Activated CD8-positive, alpha-beta T cell treated with anti-CD3 and anti-CD28 coated beads for 36 hours (primary cell): Measurements from ENCODE around the gene TRMO. TPM values are rescaled to one million over a fixed set of nuclear protein-coding genes. Genes with fewer than 3 reads are reported as not detected.
"Not testable (repeated sequence)": the region's sequence is repeated elsewhere in the genome, so short reads cannot be mapped to it uniquely, and the experiment has no call there.

Source experiments
- ATAC-seq: fragments of 200-7000 bp; cut with Tn5 transposase; one replicate; pipeline ENCODE4 v1.10.0; 2021; ENCODE audit warnings: mild to moderate bottlenecking, moderate library complexity
- CTCF ChIA-PET: fragments of 350-600 bp; sonication (Branson Sonifier 250); formaldehyde crosslinking; loops from one replicate; lab custom pipeline; 2021; ENCODE audit warnings: antibody characterized with exemption; lab: Charles Lee
- POLR2A ChIA-PET: fragments of 350-600 bp; sonication (Branson Sonifier 250); formaldehyde crosslinking; loops from one replicate; lab custom pipeline; 2021; ENCODE audit warnings: antibody characterized with exemption; lab: Charles Lee
- DNase-seq: peaks from one replicate; pipeline ENCODE4 v3.0.0-alpha.2; 2020
- H3K27ac Mint-ChIP-seq: one replicate; pipeline ENCODE4 v1.8.0; 2021; ENCODE audit warnings: mild to moderate bottlenecking, mixed read lengths
- H3K27me3 Mint-ChIP-seq: one replicate; pipeline ENCODE4 v1.8.0; 2021; ENCODE audit warnings: mixed read lengths
- H3K36me3 Mint-ChIP-seq: one replicate; pipeline ENCODE4 v1.8.0; 2021; ENCODE audit warnings: low read depth, mixed read lengths
- H3K4me1 Mint-ChIP-seq: one replicate; pipeline ENCODE4 v1.8.0; 2021; ENCODE audit warnings: low read depth, mixed read lengths
- H3K4me3 Mint-ChIP-seq: one replicate; pipeline ENCODE4 v1.8.0; 2021; ENCODE audit warnings: mild to moderate bottlenecking, moderate library complexity, mixed read lengths
- H3K9me3 Mint-ChIP-seq: one replicate; pipeline ENCODE4 v1.8.0; 2021; ENCODE audit warnings: mixed read lengths
- intact Hi-C: fragments of 100-400 bp; cut with micrococcal nuclease; formaldehyde crosslinking; loops from one replicate; pipeline ENCODE4 v1.10.0; 2022
- total RNA-seq, 2 experiments: library from RNA; stranded (reverse); gene quantifications; one replicate each; pipeline ENCODE4 v1.2.3, GENCODE V29; 2021
- TF ChIP-seq, protein P1 (sequence below): fragments of 200-600 bp; IDR thresholded peaks from one replicate; pipeline ENCODE4 v1.8.0; 2022; ENCODE audit warnings: antibody characterized with exemption, mild to moderate bottlenecking

The TRMO gene
- total RNA-seq, 2 experiments from 2014 or later: 12.6 to 13.3 TPM

DNA sequence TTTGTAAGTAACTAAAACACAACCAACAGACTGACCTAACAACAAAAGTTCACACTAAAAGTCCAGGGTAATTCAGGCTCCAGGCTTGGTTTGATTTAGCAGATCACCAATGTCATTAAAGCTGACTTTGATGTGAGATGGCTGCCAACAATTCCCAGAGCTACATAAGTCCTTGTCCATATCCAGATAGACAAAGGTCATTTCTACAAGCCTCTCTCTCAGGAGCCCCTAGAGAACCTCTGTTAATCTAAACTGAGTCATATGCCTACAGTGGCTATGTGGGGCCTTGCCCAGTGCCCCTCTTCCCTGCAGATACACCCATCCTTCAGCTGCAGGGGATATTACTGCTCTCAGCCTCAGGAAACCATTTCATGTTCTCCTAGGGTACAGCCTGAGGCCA is 42.6 kb upstream of the TRMO start:
- Mint-ChIP-seq H3K4me1 (peaks cover 7% of the 10 kb centered on the region), H3K9me3 (no peaks in the 10 kb centered on the region), H3K27me3 (peaks cover 2% of the 10 kb centered on the region), H3K4me3 (no peak overlapping the region), H3K27ac (no peak overlapping the region), H3K36me3 (no peaks in the 10 kb centered on the region)
- DNase-seq (no peak), ATAC-seq (no peak)
- intact Hi-C loops: no loop called here
- CTCF ChIA-PET: interaction anchor here (0.7 to 4.9 kb wide), 2 partner anchors 11 to 42 kb away, joined by 3 to 29 read pairs; partner anchors contain the start of gene TRMO
- TF ChIP-seq, protein P1, sequence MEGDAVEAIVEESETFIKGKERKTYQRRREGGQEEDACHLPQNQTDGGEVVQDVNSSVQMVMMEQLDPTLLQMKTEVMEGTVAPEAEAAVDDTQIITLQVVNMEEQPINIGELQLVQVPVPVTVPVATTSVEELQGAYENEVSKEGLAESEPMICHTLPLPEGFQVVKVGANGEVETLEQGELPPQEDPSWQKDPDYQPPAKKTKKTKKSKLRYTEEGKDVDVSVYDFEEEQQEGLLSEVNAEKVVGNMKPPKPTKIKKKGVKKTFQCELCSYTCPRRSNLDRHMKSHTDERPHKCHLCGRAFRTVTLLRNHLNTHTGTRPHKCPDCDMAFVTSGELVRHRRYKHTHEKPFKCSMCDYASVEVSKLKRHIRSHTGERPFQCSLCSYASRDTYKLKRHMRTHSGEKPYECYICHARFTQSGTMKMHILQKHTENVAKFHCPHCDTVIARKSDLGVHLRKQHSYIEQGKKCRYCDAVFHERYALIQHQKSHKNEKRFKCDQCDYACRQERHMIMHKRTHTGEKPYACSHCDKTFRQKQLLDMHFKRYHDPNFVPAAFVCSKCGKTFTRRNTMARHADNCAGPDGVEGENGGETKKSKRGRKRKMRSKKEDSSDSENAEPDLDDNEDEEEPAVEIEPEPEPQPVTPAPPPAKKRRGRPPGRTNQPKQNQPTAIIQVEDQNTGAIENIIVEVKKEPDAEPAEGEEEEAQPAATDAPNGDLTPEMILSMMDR: no peak
- POLR2A ChIA-PET: interaction anchor here (5.0 kb wide), 1 partner anchor 18 kb away, joined by 40 read pairs; the partner anchor contains the start of gene ANP32B

DNA sequence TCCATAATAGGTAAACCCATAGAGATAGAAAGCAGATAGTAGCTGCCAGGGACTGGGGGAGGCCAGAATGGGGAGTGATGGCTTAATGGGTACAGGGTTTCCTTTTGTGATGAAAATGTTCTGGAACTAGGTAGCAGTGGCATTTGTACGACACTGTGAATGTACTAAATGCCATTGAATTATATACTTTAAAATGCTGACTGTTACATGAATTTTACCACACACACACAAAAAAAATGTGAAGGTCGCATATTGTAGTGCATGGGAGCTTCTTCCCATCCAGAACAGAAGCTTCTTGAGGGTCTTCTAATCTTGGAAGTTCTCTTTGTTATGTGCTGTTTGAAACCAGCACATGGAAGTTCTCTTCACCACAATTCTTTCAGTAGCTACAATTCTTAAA is 40.9 kb upstream of the TRMO start:
- peaks cover 4% of the 10 kb centered on the region for H3K4me1 Mint-ChIP-seq
- no peaks in the 10 kb centered on the region for H3K36me3 Mint-ChIP-seq
- no peaks in the 10 kb centered on the region for H3K9me3 Mint-ChIP-seq
- TF ChIP-seq, protein P1: no peak
- no peak overlapping the region for H3K27ac Mint-ChIP-seq
- H3K27me3 Mint-ChIP-seq: peaks cover 2% of the 10 kb centered on the region
- ATAC-seq: no peak
- intact Hi-C loops: no loop called here
- no peak for DNase-seq
- no peak overlapping the region for H3K4me3 Mint-ChIP-seq
- POLR2A ChIA-PET: interaction anchor here (5.0 kb wide), 1 partner anchor 19 kb away, joined by 40 read pairs; the partner anchor contains the start of gene ANP32B
- CTCF ChIA-PET: interaction anchor here (0.7 to 4.9 kb wide), 6 partner anchors 9 to 62 kb away, joined by 3 to 29 read pairs (median 4); partner anchors contain the start of gene TRMO

DNA sequence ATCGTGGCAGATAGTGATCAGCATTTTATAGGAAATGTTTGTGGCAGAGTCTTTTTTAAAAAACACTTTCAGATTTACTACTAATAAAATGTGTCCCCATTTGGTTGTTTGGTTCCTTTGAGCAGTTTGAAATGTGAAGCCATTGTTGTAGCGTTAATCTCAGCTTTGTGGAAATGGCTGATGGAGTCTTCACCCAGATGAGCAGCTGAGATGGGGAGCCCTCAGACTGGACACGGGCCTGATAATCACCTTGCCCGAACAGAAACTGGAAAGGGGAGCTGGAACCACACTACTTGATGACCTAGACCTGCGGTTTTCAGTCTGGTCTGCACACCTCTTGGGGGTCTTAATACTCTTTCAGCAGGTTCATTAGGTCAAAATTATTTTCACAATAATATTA is 40.3 kb upstream of the TRMO start:
- H3K27me3 Mint-ChIP-seq: peaks cover 2% of the 10 kb centered on the region
- intact Hi-C loops: no loop called here
- no peak overlapping the region for H3K27ac Mint-ChIP-seq
- H3K36me3 Mint-ChIP-seq: no peaks in the 10 kb centered on the region
- no peak overlapping the region for H3K4me3 Mint-ChIP-seq
- peaks cover 4% of the 10 kb centered on the region for H3K4me1 Mint-ChIP-seq
- no peak for ATAC-seq
- TF ChIP-seq, protein P1: no peak
- POLR2A ChIA-PET: interaction anchor here (5.0 kb wide), 1 partner anchor 20 kb away, joined by 40 read pairs; the partner anchor contains the start of gene ANP32B
- CTCF ChIA-PET: interaction anchor here (0.8 to 4.9 kb wide), 7 partner anchors 8 to 72 kb away, joined by 3 to 29 read pairs (median 4); partner anchors contain the start of gene TRMO
- DNase-seq: no peak
- no peaks in the 10 kb centered on the region for H3K9me3 Mint-ChIP-seq

DNA sequence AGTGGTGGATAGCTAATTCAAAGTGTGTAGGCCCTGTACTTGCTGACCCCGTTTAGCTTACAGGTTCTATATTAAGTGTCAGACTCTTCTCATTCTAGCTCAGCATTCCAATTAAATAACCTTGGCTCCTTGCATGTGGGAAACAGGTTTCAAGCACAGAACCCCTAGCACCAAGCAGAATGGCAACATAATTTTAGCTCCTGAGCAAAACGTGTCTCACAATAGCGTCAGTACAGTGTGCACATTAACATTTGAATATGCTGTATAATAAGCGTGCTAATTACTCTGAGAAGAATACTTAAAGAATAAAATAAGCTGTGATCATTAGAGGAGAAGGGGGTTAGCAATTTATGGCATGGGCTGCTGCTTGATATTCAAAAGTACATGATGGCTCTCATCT is 39.8 kb upstream of the TRMO start:
- intact Hi-C loops: no loop called here
- CTCF ChIA-PET: interaction anchor here (0.8 to 4.9 kb wide), 7 partner anchors 8 to 73 kb away, joined by 3 to 29 read pairs (median 4); partner anchors contain the start of gene TRMO
- Mint-ChIP-seq H3K27me3 (peaks cover 2% of the 10 kb centered on the region), H3K4me1 (peaks cover 4% of the 10 kb centered on the region), H3K27ac (no peak overlapping the region), H3K9me3 (no peaks in the 10 kb centered on the region), H3K36me3 (no peaks in the 10 kb centered on the region), H3K4me3 (no peak overlapping the region)
- POLR2A ChIA-PET: interaction anchor here (5.0 kb wide), 1 partner anchor 21 kb away, joined by 40 read pairs; the partner anchor contains the start of gene ANP32B
- DNase-seq (no peak), ATAC-seq (no peak)
- TF ChIP-seq, protein P1: no peak

DNA sequence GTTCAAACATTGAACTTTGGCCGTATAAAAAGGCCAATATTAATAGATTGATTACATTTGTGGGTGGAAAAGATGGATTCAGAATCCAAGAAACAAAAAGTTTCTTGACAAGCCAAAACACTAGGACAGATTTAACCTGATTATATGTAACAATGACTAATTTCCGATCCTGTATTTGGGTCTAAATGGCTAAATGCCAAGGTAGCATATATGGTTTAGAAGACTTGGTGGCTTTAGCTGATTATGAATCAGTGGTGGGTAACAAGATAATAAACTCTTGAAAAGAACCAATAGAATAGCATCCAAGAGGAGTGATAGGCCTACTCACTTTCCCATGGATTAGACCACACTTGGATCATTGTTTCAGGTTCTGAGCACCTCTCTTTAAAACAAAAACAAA is 39.1 kb upstream of the TRMO start:
- H3K27ac Mint-ChIP-seq: no peak overlapping the region
- no peak overlapping the region for H3K4me3 Mint-ChIP-seq
- H3K36me3 Mint-ChIP-seq: no peaks in the 10 kb centered on the region
- TF ChIP-seq, protein P1: no peak
- no peaks in the 10 kb centered on the region for H3K9me3 Mint-ChIP-seq
- H3K4me1 Mint-ChIP-seq: peaks cover 4% of the 10 kb centered on the region
- ATAC-seq (no peak), DNase-seq (no peak)
- intact Hi-C loops: no loop called here
- ChIA-PET POLR2A (interaction anchor here (5.0 kb wide), 1 partner anchor 21 kb away, joined by 40 read pairs; the partner anchor contains the start of gene ANP32B), CTCF (interaction anchor here (0.8 to 4.9 kb wide), 5 partner anchors 7 to 64 kb away, joined by 3 to 29 read pairs (median 4); partner anchors contain the start of gene TRMO)
- peaks cover 1% of the 10 kb centered on the region for H3K27me3 Mint-ChIP-seq

DNA sequence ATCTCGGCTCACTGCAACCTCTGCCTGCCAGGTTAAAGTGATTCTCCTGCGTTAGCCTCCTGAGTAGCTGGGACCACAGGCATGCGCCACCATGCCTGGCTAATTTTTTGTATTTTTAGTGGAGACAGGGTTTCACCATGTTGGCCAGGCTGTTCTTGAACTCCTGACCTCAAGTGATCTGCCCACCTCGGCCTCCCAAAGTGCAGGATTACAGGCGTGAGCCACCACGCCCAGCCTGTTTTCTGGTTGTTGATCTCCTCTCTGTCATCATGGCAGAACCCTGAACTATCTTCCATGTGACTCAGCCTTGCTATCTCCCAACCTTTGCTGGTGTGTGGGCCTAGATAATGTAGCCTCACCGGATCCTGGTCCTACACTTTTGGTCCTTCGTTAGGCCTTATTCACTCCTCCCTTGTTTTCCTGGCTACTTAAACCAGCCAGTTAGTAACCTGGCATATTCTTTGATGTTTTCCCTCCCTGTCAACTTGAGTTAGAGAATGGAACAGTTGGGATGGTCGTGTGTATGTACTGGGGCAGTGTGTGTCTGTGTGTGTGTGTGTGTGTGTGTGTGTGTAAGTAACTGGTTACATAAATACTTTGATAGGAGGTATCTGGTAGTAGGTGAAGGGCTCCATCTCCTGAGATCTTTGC is 38.5 kb upstream of the TRMO start:
- H3K36me3 Mint-ChIP-seq, H3K4me3 Mint-ChIP-seq, H3K9me3 Mint-ChIP-seq, DNase-seq, H3K27me3 Mint-ChIP-seq, H3K27ac Mint-ChIP-seq, intact Hi-C loops, ATAC-seq, H3K4me1 Mint-ChIP-seq: not testable (repeated sequence)
- POLR2A ChIA-PET: interaction anchor here (2.5 kb wide), 1 partner anchor 21 kb away, joined by 6 read pairs; no protein-coding TSS in a partner anchor
- CTCF ChIA-PET: interaction anchor here (1.8 to 4.9 kb wide), 3 partner anchors 7 to 38 kb away, joined by 4 to 29 read pairs (median 20); partner anchors contain the start of gene TRMO
